Endodermal cell (in vitro differentiated cells): ENCODE measurements around the gene GABRQ. TPM values are rescaled to one million over a fixed set of nuclear protein-coding genes. Genes with fewer than 3 reads are reported as not detected.

Experiments used
- DNase-seq: peaks from one replicate; pipeline ENCODE4 v3.0.0-alpha.2; 2017
- H3K27ac ChIP-seq: 2 replicates; pipeline ENCODE4 v1.5.1; 2013; ENCODE audit warnings: mild to moderate bottlenecking, low read depth, low read length, moderate library complexity
- H3K27me3 ChIP-seq: 2 replicates; pipeline ENCODE4 v1.6.1; 2013; ENCODE audit warnings: mild to moderate bottlenecking, low read length, moderate library complexity; ENCODE audit not compliant: insufficient read depth, control insufficient read depth, poor library complexity, severe bottlenecking
- H3K36me3 ChIP-seq: 2 replicates; pipeline ENCODE4 v1.7.0; 2013; ENCODE audit warnings: mild to moderate bottlenecking, low read length, moderate library complexity; ENCODE audit not compliant: control insufficient read depth, insufficient read depth
- H3K4me1 ChIP-seq: one replicate; pipeline ENCODE4 v1.7.0; 2013; ENCODE audit warnings: low read length; ENCODE audit not compliant: control insufficient read depth, insufficient read depth
- H3K4me3 ChIP-seq: 2 replicates; pipeline ENCODE4 v1.5.1; 2013; ENCODE audit warnings: mild to moderate bottlenecking, low read length, moderate library complexity
- H3K9ac ChIP-seq: 2 replicates; pipeline ENCODE4 v1.6.1; 2013; ENCODE audit warnings: mild to moderate bottlenecking, low read length, moderate library complexity; ENCODE audit not compliant: poor library complexity, severe bottlenecking; ENCODE audit errors: extremely low read depth
- H3K9me3 ChIP-seq: 2 replicates; pipeline ENCODE4 v1.6.1; 2013; ENCODE audit warnings: mild to moderate bottlenecking, low read length, moderate library complexity; ENCODE audit not compliant: control insufficient read depth
- H3K27ac Mint-ChIP-seq: 2 replicates; pipeline ENCODE4 v1.8.0; 2020; ENCODE audit warnings: mixed read lengths
- H3K27me3 Mint-ChIP-seq: 2 replicates; pipeline ENCODE4 v1.8.0; 2021; ENCODE audit warnings: mild to moderate bottlenecking, mixed read lengths; ENCODE audit not compliant: insufficient read depth
- H3K36me3 Mint-ChIP-seq: 2 replicates; pipeline ENCODE4 v1.8.0; 2020; ENCODE audit warnings: low read depth, mixed read lengths
- H3K4me1 Mint-ChIP-seq: 2 replicates; pipeline ENCODE4 v1.8.0; 2020; ENCODE audit warnings: mixed read lengths
- H3K4me3 Mint-ChIP-seq: 2 replicates; pipeline ENCODE4 v1.8.0; 2020; ENCODE audit warnings: mild to moderate bottlenecking, moderate library complexity, mixed read lengths
- H3K9me3 Mint-ChIP-seq: 2 replicates; pipeline ENCODE4 v1.8.0; 2020; ENCODE audit warnings: mild to moderate bottlenecking, mixed read lengths
- WGBS, 2 experiments: methylation state at CpG; one replicate each; pipeline versions ENCODE4 v1.1.5 to v1.1.7; 2013; ENCODE audit warnings: missing lambda C conversion rate in 2 of 2, mixed read lengths in 1 of 2; ENCODE audit not compliant: insufficient coverage in 1 of 2, insufficient read length in 1 of 2; 5-methylcytosine and 5-hydroxymethylcytosine counted together
- total RNA-seq, 2 donors: library from RNA; stranded (reverse); fragmentation: NEBNext Ultra II Directional in 1 of 2; extraction: Animal tissue kit (Norgen Biotek cat#: 25700) in 1 of 2; gene quantifications; 2 replicates in 1 of 2; 3 replicates in 1 of 2; pipeline ENCODE4 v1.2.1, GENCODE V29; 2021
- TF ChIP-seq, protein P1 (sequence below): fragments of 200-600 bp; sonication (generic); conservative IDR thresholded peaks from 2 replicates; pipeline ENCODE4 v1.5.0; 2021; ENCODE audit warnings: antibody characterized with exemption, mild to moderate bottlenecking

The GABRQ gene
- total RNA-seq, 2 donors from 2014 or later = 1.7 TPM

DNA sequence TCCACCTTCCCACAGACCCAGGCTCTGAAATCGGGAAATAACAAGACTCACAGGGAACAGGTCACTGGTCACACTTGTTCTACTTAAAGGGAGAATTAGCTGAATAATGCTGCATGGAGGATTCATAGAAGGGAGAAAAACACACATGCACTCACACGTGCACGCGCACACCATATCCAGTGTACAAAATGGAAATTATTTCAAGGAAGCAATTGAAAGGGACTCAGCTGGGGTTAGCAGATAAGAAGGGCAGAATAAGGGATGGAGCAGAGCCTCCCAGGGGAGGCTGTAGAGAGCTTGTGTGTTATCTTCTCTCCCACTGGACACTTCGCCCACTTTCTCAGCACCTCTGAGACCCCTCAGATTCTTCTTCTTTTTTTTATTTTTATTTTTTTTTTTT, 10.3 kb downstream of the GABRQ start:
- Mint-ChIP-seq H3K4me1 (no peaks in the 10 kb centered on the region), H3K4me3 (no peak overlapping the region), H3K27me3 (no peaks in the 10 kb centered on the region), H3K9me3 (peaks cover 47% of the 10 kb centered on the region), H3K36me3 (no peaks in the 10 kb centered on the region), H3K27ac (no peak overlapping the region)
- Histone ChIP-seq H3K4me3 (no peak overlapping the region), H3K4me1 (no peaks in the 10 kb centered on the region), H3K27ac (no peak overlapping the region), H3K9me3 (no peaks in the 10 kb centered on the region), H3K9ac (no peak overlapping the region), H3K36me3 (no peaks in the 10 kb centered on the region), H3K27me3 (no peaks in the 10 kb centered on the region)
- WGBS, 2 experiments = 91% methylated on average over 5 of the region's 5 CpGs; no CpG with 5 or more reads in 1 of the 2 experiments
- TF ChIP-seq, protein P1, sequence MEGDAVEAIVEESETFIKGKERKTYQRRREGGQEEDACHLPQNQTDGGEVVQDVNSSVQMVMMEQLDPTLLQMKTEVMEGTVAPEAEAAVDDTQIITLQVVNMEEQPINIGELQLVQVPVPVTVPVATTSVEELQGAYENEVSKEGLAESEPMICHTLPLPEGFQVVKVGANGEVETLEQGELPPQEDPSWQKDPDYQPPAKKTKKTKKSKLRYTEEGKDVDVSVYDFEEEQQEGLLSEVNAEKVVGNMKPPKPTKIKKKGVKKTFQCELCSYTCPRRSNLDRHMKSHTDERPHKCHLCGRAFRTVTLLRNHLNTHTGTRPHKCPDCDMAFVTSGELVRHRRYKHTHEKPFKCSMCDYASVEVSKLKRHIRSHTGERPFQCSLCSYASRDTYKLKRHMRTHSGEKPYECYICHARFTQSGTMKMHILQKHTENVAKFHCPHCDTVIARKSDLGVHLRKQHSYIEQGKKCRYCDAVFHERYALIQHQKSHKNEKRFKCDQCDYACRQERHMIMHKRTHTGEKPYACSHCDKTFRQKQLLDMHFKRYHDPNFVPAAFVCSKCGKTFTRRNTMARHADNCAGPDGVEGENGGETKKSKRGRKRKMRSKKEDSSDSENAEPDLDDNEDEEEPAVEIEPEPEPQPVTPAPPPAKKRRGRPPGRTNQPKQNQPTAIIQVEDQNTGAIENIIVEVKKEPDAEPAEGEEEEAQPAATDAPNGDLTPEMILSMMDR = no peak
- no peak for DNase-seq

- WGBS, 2 experiments = 85 to 92% methylated on average over 4 to 6 of the region's 6 CpGs
- Mint-ChIP-seq H3K4me3 (no peak overlapping the region), H3K4me1 (no peaks in the 10 kb centered on the region), H3K36me3 (no peaks in the 10 kb centered on the region), H3K9me3 (peaks cover 73% of the 10 kb centered on the region), H3K27ac (no peak overlapping the region), H3K27me3 (no peaks in the 10 kb centered on the region)
- DNase-seq = no peak
- no peaks in the 10 kb centered on the region for H3K36me3 ChIP-seq
- no peak overlapping the region for H3K9ac ChIP-seq
- H3K9me3 ChIP-seq = no peaks in the 10 kb centered on the region
- no peaks in the 10 kb centered on the region for H3K4me1 ChIP-seq
- no peaks in the 10 kb centered on the region for H3K27me3 ChIP-seq
- H3K4me3 ChIP-seq = no peak overlapping the region
- TF ChIP-seq, protein P1 = no peak
- no peak overlapping the region for H3K27ac ChIP-seq
Observed at GRCh38 chrX:152652060-152652459, 14.4 kb downstream of the GABRQ start.

DNA sequence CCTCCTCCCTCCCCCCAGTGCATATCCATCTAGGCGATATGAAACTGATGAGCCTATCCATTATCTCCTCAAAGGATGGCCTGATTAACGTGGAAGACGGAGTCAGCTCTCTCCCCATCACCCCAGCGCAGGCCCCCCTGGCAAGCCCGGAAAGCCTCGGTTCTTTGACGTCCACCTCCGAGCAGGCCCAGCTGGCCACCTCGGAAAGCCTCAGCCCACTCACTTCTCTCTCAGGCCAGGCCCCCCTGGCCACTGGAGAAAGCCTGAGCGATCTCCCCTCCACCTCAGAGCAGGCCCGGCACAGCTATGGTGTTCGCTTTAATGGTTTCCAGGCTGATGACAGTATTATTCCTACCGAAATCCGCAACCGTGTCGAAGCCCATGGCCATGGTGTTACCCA, 14.8 kb downstream of the GABRQ start:
- Mint-ChIP-seq H3K27ac (no peak overlapping the region), H3K9me3 (peaks cover 71% of the 10 kb centered on the region), H3K27me3 (no peaks in the 10 kb centered on the region), H3K4me1 (no peaks in the 10 kb centered on the region), H3K4me3 (no peak overlapping the region), H3K36me3 (no peaks in the 10 kb centered on the region)
- no peak overlapping the region for H3K4me3 ChIP-seq
- H3K9me3 ChIP-seq = no peaks in the 10 kb centered on the region
- H3K36me3 ChIP-seq = no peaks in the 10 kb centered on the region
- WGBS, 2 experiments = 92 to 97% methylated on average over 6 to 16 of the region's 16 CpGs
- DNase-seq = no peak
- no peaks in the 10 kb centered on the region for H3K27me3 ChIP-seq
- no peaks in the 10 kb centered on the region for H3K4me1 ChIP-seq
- no peak overlapping the region for H3K9ac ChIP-seq
- no peak overlapping the region for H3K27ac ChIP-seq
- TF ChIP-seq, protein P1 = no peak
